H1 (cell line): ENCODE results near the gene CDK16.

Experiments used
- CEBPB ChIP-seq: IDR thresholded peaks from 2 replicates; pipeline ENCODE4 v1.6.1; 2012; ENCODE audit warnings: low read depth, low read length
- EP300 ChIP-seq, 2 experiments: IDR thresholded peaks; 1 replicate in 1 of 2; 2 replicates in 1 of 2; pipeline ENCODE4 v1.6.1; 2011 to 2012; ENCODE audit warnings: low read depth in 2 of 2, low read length in 2 of 2, mild to moderate bottlenecking in 2 of 2, borderline replicate concordance in 1 of 2, inconsistent platforms in 1 of 2, moderate library complexity in 1 of 2
- GABPA ChIP-seq: IDR thresholded peaks from 2 replicates; pipeline ENCODE4 v1.6.1; 2011; ENCODE audit warnings: mild to moderate bottlenecking, low read length, moderate library complexity, borderline replicate concordance; ENCODE audit not compliant: insufficient read depth
- POLR2A ChIP-seq, 2 experiments: IDR thresholded peaks; 1 replicate in 1 of 2; 2 replicates in 1 of 2; pipeline ENCODE4 v1.6.1; 2011; ENCODE audit warnings: low read depth in 2 of 2, low read length in 2 of 2, mild to moderate bottlenecking in 2 of 2; ENCODE audit errors: control extremely low read depth in 1 of 2
- ZNF274 ChIP-seq: IDR thresholded peaks from 2 replicates; pipeline ENCODE4 v1.7.0; 2012; ENCODE audit warnings: low read length, borderline replicate concordance; ENCODE audit errors: extremely low read depth
- TF ChIP-seq, protein P1 (sequence below), 3 experiments: IDR thresholded peaks; 1 replicate in 2 of 3; 2 replicates in 1 of 3; pipeline versions ENCODE4 v1.5.1 to v1.6.1; 2011; ENCODE audit warnings: low read length in 3 of 3, mild to moderate bottlenecking in 3 of 3, inconsistent platforms in 2 of 3, low read depth in 1 of 3, moderate library complexity in 1 of 3; ENCODE audit not compliant: insufficient read depth in 1 of 3; ENCODE audit errors: control extremely low read depth in 1 of 3

DNA sequence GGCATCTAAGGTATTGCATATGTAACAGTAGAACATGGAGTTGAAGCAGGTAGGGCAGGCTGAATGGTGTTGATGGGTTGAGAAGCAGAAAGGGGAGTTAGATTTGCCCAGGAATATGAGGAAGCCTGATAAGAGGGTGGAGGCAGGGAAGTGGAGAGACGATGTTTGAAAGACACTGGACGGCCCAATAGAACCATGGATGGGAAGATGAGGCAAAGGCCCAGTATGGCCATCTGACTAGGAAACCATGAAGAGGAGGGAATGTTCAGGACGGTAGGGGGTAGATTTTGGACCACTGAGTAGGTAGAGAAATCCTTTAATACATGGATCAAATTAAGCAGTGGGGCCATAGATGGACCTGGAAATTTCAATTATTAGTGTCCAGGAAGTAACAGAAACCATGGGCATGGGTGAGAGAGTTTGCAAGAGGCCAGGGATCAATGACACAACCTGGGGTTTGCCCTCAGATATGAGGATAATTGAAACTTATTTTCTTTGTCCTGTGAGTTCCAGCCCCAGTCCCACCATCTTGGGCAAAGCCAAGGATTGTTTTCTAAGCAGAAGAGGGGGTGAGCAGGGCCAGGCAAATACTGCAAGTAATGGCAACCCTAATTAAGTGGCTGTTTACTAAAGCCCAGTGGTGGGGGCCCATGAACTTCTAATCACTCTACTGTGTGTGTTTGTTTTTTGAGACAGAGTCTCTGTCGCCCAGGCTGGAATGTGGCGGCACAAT is 11.8 kb downstream of the CDK16 start:
- no peak for TF ChIP-seq EP300 (IDR thresholded peaks at IDR 0.05; ENCODE audit: borderline replicate concordance in 1 of 2, low read depth in 2 of 2, low read length in 2 of 2)
- no peak for TF ChIP-seq CEBPB
- TF ChIP-seq GABPA = no peak
- TF ChIP-seq POLR2A (IDR thresholded peaks at IDR 0.05; ENCODE audit: control extremely low read depth in 1 of 2, low read depth in 2 of 2, low read length in 2 of 2) = 0 out of 3 replicates have a peak, but pooled peaks of 1 of the 2 experiments have one; percentile 29
- TF ChIP-seq, protein P1, sequence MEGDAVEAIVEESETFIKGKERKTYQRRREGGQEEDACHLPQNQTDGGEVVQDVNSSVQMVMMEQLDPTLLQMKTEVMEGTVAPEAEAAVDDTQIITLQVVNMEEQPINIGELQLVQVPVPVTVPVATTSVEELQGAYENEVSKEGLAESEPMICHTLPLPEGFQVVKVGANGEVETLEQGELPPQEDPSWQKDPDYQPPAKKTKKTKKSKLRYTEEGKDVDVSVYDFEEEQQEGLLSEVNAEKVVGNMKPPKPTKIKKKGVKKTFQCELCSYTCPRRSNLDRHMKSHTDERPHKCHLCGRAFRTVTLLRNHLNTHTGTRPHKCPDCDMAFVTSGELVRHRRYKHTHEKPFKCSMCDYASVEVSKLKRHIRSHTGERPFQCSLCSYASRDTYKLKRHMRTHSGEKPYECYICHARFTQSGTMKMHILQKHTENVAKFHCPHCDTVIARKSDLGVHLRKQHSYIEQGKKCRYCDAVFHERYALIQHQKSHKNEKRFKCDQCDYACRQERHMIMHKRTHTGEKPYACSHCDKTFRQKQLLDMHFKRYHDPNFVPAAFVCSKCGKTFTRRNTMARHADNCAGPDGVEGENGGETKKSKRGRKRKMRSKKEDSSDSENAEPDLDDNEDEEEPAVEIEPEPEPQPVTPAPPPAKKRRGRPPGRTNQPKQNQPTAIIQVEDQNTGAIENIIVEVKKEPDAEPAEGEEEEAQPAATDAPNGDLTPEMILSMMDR (IDR thresholded peaks at IDR 0.05; ENCODE audit: control extremely low read depth in 1 of 3, insufficient read depth in 1 of 3, low read depth in 1 of 3, low read length in 3 of 3) = no peak
- TF ChIP-seq ZNF274 = no peak
